Activated CD8-positive, alpha-beta T cell treated with anti-CD3 and anti-CD28 coated beads for 36 hours (primary cell): ENCODE results near the gene WHRN. TPM values are rescaled to one million over a fixed set of nuclear protein-coding genes. Genes with fewer than 3 reads are reported as not detected.

Experiments
- ATAC-seq: fragments of 200-7000 bp; cut with Tn5 transposase; one replicate; pipeline ENCODE4 v1.10.0; 2021; ENCODE audit warnings: mild to moderate bottlenecking, moderate library complexity
- CTCF ChIA-PET: fragments of 350-600 bp; sonication (Branson Sonifier 250); formaldehyde crosslinking; loops from one replicate; lab custom pipeline; 2021; ENCODE audit warnings: antibody characterized with exemption; lab: Charles Lee
- POLR2A ChIA-PET: fragments of 350-600 bp; sonication (Branson Sonifier 250); formaldehyde crosslinking; loops from one replicate; lab custom pipeline; 2021; ENCODE audit warnings: antibody characterized with exemption; lab: Charles Lee
- DNase-seq: peaks from one replicate; pipeline ENCODE4 v3.0.0-alpha.2; 2020
- H3K27ac Mint-ChIP-seq: one replicate; pipeline ENCODE4 v1.8.0; 2021; ENCODE audit warnings: mild to moderate bottlenecking, mixed read lengths
- H3K27me3 Mint-ChIP-seq: one replicate; pipeline ENCODE4 v1.8.0; 2021; ENCODE audit warnings: mixed read lengths
- H3K36me3 Mint-ChIP-seq: one replicate; pipeline ENCODE4 v1.8.0; 2021; ENCODE audit warnings: low read depth, mixed read lengths
- H3K4me1 Mint-ChIP-seq: one replicate; pipeline ENCODE4 v1.8.0; 2021; ENCODE audit warnings: low read depth, mixed read lengths
- H3K4me3 Mint-ChIP-seq: one replicate; pipeline ENCODE4 v1.8.0; 2021; ENCODE audit warnings: mild to moderate bottlenecking, moderate library complexity, mixed read lengths
- H3K9me3 Mint-ChIP-seq: one replicate; pipeline ENCODE4 v1.8.0; 2021; ENCODE audit warnings: mixed read lengths
- intact Hi-C: fragments of 100-400 bp; cut with micrococcal nuclease; formaldehyde crosslinking; loops from one replicate; pipeline ENCODE4 v1.10.0; 2022
- total RNA-seq, 2 experiments: library from RNA; stranded (reverse); gene quantifications; one replicate each; pipeline ENCODE4 v1.2.3, GENCODE V29; 2021
- TF ChIP-seq, protein P1 (sequence below): fragments of 200-600 bp; IDR thresholded peaks from one replicate; pipeline ENCODE4 v1.8.0; 2022; ENCODE audit warnings: antibody characterized with exemption, mild to moderate bottlenecking

Gene WHRN
- total RNA-seq, 2 experiments from 2014 or later: 12.6 to 14.9 TPM

GRCh38 chr9:114364134-114365041 lies 140.9 kb downstream of the WHRN start:
- DNase-seq (peak; percentile 39), ATAC-seq (peak; percentile 31)
- peaks cover 95% of the 10 kb centered on the region for H3K36me3 Mint-ChIP-seq
- peak overlapping the region; percentile 35 for H3K4me3 Mint-ChIP-seq
- POLR2A ChIA-PET: interaction anchor here (0.6 to 14.2 kb wide), 8 partner anchors 8 to 35 kb away, joined by 3 to 351 read pairs (median 4); partner anchors contain the start of gene AKNA
- peak overlapping the region; percentile 97 for H3K27ac Mint-ChIP-seq
- peaks cover 85% of the 10 kb centered on the region for H3K4me1 Mint-ChIP-seq
- no peaks in the 10 kb centered on the region for H3K27me3 Mint-ChIP-seq
- intact Hi-C loops: no loop called here
- no peaks in the 10 kb centered on the region for H3K9me3 Mint-ChIP-seq
- TF ChIP-seq, protein P1, sequence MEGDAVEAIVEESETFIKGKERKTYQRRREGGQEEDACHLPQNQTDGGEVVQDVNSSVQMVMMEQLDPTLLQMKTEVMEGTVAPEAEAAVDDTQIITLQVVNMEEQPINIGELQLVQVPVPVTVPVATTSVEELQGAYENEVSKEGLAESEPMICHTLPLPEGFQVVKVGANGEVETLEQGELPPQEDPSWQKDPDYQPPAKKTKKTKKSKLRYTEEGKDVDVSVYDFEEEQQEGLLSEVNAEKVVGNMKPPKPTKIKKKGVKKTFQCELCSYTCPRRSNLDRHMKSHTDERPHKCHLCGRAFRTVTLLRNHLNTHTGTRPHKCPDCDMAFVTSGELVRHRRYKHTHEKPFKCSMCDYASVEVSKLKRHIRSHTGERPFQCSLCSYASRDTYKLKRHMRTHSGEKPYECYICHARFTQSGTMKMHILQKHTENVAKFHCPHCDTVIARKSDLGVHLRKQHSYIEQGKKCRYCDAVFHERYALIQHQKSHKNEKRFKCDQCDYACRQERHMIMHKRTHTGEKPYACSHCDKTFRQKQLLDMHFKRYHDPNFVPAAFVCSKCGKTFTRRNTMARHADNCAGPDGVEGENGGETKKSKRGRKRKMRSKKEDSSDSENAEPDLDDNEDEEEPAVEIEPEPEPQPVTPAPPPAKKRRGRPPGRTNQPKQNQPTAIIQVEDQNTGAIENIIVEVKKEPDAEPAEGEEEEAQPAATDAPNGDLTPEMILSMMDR: no peak
- CTCF ChIA-PET: interaction anchor here (0.8 to 1.9 kb wide), 8 partner anchors 11 to 31 kb away, joined by 3 to 10 read pairs (median 4); partner anchors contain the start of gene AKNA

DNA sequence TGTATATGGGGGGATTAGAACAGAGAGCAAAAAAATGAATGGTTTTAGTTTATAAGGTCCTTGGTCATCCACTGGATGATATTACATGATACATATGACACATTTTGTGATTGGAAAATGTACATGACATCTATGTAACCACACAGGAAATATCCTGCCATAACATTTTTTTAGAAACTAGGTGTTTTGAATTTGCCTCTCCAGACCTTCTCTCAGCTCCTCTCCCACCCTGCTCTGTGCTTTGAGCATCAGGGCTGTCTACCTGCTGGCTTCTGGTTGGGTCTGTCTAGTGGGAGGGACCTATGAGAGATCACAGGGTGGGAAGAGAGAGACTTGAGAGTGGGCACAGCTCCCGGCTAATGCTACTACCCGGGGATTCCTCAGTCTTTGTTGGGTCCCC lies 141.8 kb downstream of the WHRN start:
- Mint-ChIP-seq H3K9me3 (no peaks in the 10 kb centered on the region), H3K36me3 (peaks cover 96% of the 10 kb centered on the region), H3K4me3 (peak overlapping the region; percentile 35), H3K4me1 (peaks cover 80% of the 10 kb centered on the region), H3K27me3 (no peaks in the 10 kb centered on the region), H3K27ac (peak overlapping the region; percentile 97)
- intact Hi-C loops: no loop called here
- ChIA-PET POLR2A (interaction anchor here (0.9 to 14.2 kb wide), 6 partner anchors 9 to 24 kb away, joined by 3 to 351 read pairs (median 18); partner anchors contain the start of gene AKNA), CTCF (interaction anchor here (0.9 to 1.9 kb wide), 6 partner anchors 11 to 42 kb away, joined by 3 to 7 read pairs (median 4); partner anchors contain the start of gene AKNA)
- peak; percentile 70 for ATAC-seq
- TF ChIP-seq, protein P1: no peak
- DNase-seq: peak; percentile 53

DNA sequence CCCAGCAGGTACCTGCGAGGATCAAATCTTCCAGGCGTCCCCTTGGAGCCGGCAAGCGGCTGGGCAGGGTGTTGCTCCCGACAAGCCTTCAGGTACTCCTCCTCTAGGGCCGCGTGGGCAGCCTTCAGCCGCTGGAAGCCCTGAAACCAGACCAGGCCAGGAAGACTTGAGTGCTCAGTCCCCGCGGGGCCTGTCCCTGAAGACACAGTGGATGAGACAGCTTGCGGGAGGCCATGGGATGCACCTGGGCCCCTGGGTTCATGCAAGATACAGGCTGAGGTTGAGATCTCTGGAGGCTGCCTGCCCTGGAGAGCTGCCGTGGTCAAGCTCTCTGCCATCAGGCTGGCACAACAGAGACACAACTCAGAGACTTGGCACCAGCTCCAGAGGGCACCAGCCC lies 142.9 kb downstream of the WHRN start:
- TF ChIP-seq, protein P1: no peak
- H3K4me1 Mint-ChIP-seq: peaks cover 76% of the 10 kb centered on the region
- peaks cover 92% of the 10 kb centered on the region for H3K36me3 Mint-ChIP-seq
- H3K27me3 Mint-ChIP-seq: no peaks in the 10 kb centered on the region
- ATAC-seq (no peak), DNase-seq (no peak)
- intact Hi-C loops: no loop called here
- peak overlapping the region; percentile 97 for H3K27ac Mint-ChIP-seq
- no peak overlapping the region for H3K4me3 Mint-ChIP-seq
- ChIA-PET POLR2A (interaction anchor here (0.9 to 14.2 kb wide), 6 partner anchors 9 to 25 kb away, joined by 4 to 351 read pairs (median 18); partner anchors contain the start of gene AKNA), CTCF (interaction anchor here (1.1 to 1.9 kb wide), 2 partner anchors 23 to 43 kb away, joined by 3 to 7 read pairs; no protein-coding TSS in a partner anchor)
- no peaks in the 10 kb centered on the region for H3K9me3 Mint-ChIP-seq

GRCh38 chr9:114361542-114361941 lies 143.7 kb downstream of the WHRN start:
- Mint-ChIP-seq H3K4me3 (no peak overlapping the region), H3K36me3 (peaks cover 88% of the 10 kb centered on the region), H3K4me1 (peaks cover 71% of the 10 kb centered on the region), H3K27me3 (no peaks in the 10 kb centered on the region), H3K9me3 (no peaks in the 10 kb centered on the region), H3K27ac (peak overlapping the region; percentile 97)
- POLR2A ChIA-PET: interaction anchor here (0.9 to 14.2 kb wide), 5 partner anchors 8 to 26 kb away, joined by 4 to 351 read pairs (median 30); partner anchors contain the start of gene AKNA
- DNase-seq (no peak), ATAC-seq (no peak)
- CTCF ChIA-PET: no interaction called here
- TF ChIP-seq, protein P1: no peak
- intact Hi-C loops: no loop called here
